Endothelial cell of umbilical vein (primary cell): ENCODE data around the gene GCAT. TPM values are rescaled to one million over a fixed set of nuclear protein-coding genes. Genes with fewer than 3 reads are reported as not detected.

Experiments
- BruUV-seq: library from RNA; stranded (reverse); fragments of 400-500 nt; replicated peaks from 2 replicates; lab custom pipeline; 2021; lab: Mats Ljungman, UMichigan
- CTCF ChIA-PET: fragments of 300-600, 350-600 bp; sonication (Branson Sonifier 250); formaldehyde crosslinking; loops from one replicate; lab custom pipeline; 2021; ENCODE audit warnings: antibody characterized with exemption, inconsistent platforms; lab: Charles Lee
- POLR2A ChIA-PET: fragments of 300-600, 350-600 bp; sonication (Branson Sonifier 250); formaldehyde crosslinking; loops from one replicate; lab custom pipeline; 2021; ENCODE audit warnings: antibody characterized with exemption, inconsistent platforms; lab: Charles Lee
- DNase-seq: peaks from one replicate; pipeline ENCODE4 v3.0.0-alpha.2; 2011; ENCODE audit warnings: low read depth, low spot score
- FAIRE-seq: peaks from 2 replicates; lab custom pipeline; 2011; peaks lifted over from hg19 to GRCh38; lab: Jason Lieb, UNC
- H2AFZ ChIP-seq: 2 replicates; pipeline ENCODE4 v1.6.0; 2012; ENCODE audit warnings: low read depth, low read length, control low read depth, inconsistent platforms
- H3K27ac ChIP-seq: 2 replicates; pipeline ENCODE4 v1.5.1; 2011; ENCODE audit warnings: low read depth, mild to moderate bottlenecking, control low read depth, low read length, moderate library complexity; ENCODE audit not compliant: insufficient read depth
- H3K27me3 ChIP-seq, 2 experiments: 2 replicates each; pipeline versions ENCODE4 v1.6.0 to v1.6.1; 2011; ENCODE audit warnings: low read length in 2 of 2, mixed read lengths in 1 of 2; ENCODE audit not compliant: control insufficient read depth in 2 of 2, insufficient read depth in 2 of 2
- H3K36me3 ChIP-seq, 2 experiments: 2 replicates in 1 of 2; 3 replicates in 1 of 2; pipeline ENCODE4 v1.5.1; 2011; ENCODE audit warnings: low read length in 2 of 2, mild to moderate bottlenecking in 1 of 2, moderate library complexity in 1 of 2; ENCODE audit not compliant: control insufficient read depth in 2 of 2, insufficient read depth in 2 of 2; ENCODE audit errors: extremely low read depth in 1 of 2
- H3K4me1 ChIP-seq: 3 replicates; pipeline ENCODE4 v1.5.1; 2011; ENCODE audit warnings: mild to moderate bottlenecking, low read length; ENCODE audit not compliant: control insufficient read depth, insufficient read depth; ENCODE audit errors: extremely low read depth
- H3K4me2 ChIP-seq: 2 replicates; pipeline ENCODE4 v1.6.1; 2011; ENCODE audit warnings: low read length, control low read depth, mixed read lengths; ENCODE audit not compliant: insufficient read depth
- H3K4me3 ChIP-seq, 3 experiments: fragments of 200-600 bp in 1 of 3; sonication (generic), shearing (Covaris generic) in 1 of 3; replicated peaks in 1 of 3; 2 replicates each; pipeline ENCODE4 v1.5.1; 2011 to 2016; ENCODE audit warnings: control low read depth in 3 of 3, low read length in 3 of 3, mild to moderate bottlenecking in 2 of 3, inconsistent platforms in 1 of 3, low read depth in 1 of 3, moderate library complexity in 1 of 3; ENCODE audit not compliant: insufficient read depth in 1 of 3
- H3K79me2 ChIP-seq: 2 replicates; pipeline ENCODE4 v1.6.0; 2012; ENCODE audit warnings: low read length, inconsistent platforms; ENCODE audit not compliant: control insufficient read depth, insufficient read depth
- H3K9ac ChIP-seq: replicated peaks from 2 replicates; pipeline ENCODE3; 2011; ENCODE audit warnings: low read length, control low read depth; ENCODE audit not compliant: insufficient read depth; ENCODE audit errors: extremely low read depth
- H3K9me1 ChIP-seq: replicated peaks from 3 replicates; pipeline ENCODE4 v1.6.0; 2011; ENCODE audit warnings: mild to moderate bottlenecking, low read length; ENCODE audit not compliant: control insufficient read depth, insufficient read depth; ENCODE audit errors: extremely low read depth
- H3K9me3 ChIP-seq: replicated peaks from 2 replicates; pipeline ENCODE4 v1.5.1; 2012; ENCODE audit warnings: low read length, inconsistent platforms; ENCODE audit not compliant: control insufficient read depth, insufficient read depth
- H4K20me1 ChIP-seq: replicated peaks from 2 replicates; pipeline ENCODE3; 2011; ENCODE audit warnings: mild to moderate bottlenecking, low read length; ENCODE audit not compliant: control insufficient read depth, insufficient read depth; ENCODE audit errors: extremely low read depth
- CTCF ChIP-seq, 2 donors: IDR thresholded peaks; 1 replicate in 1 of 2; 2 replicates in 1 of 2; pipeline ENCODE4 v1.5.1; 2011; ENCODE audit warnings: low read length in 2 of 2, mild to moderate bottlenecking in 2 of 2, moderate library complexity in 2 of 2, control low read depth in 1 of 2, inconsistent platforms in 1 of 2, low read depth in 1 of 2; ENCODE audit not compliant: insufficient read depth in 1 of 2; ENCODE audit errors: extremely low read depth in 1 of 2
- EZH2 ChIP-seq: IDR thresholded peaks from 2 replicates; pipeline ENCODE4 v1.6.1; 2012; ENCODE audit warnings: borderline replicate concordance, low read depth, mild to moderate bottlenecking, moderate library complexity, low read length, inconsistent platforms; ENCODE audit not compliant: severe bottlenecking
- FOS ChIP-seq: IDR thresholded peaks from 2 replicates; pipeline ENCODE4 v1.6.1; 2011; ENCODE audit warnings: mild to moderate bottlenecking, low read length, moderate library complexity, borderline replicate concordance; ENCODE audit not compliant: insufficient read depth
- GATA2 ChIP-seq: IDR thresholded peaks from 2 replicates; pipeline ENCODE4 v1.7.0; 2011; ENCODE audit warnings: low read depth, mild to moderate bottlenecking, moderate library complexity, mixed read lengths, low read length; ENCODE audit not compliant: insufficient read length, insufficient read depth
- JUN ChIP-seq: IDR thresholded peaks from 2 replicates; pipeline ENCODE4 v1.6.1; 2011; ENCODE audit warnings: borderline replicate concordance, low read depth; ENCODE audit not compliant: insufficient read length, insufficient read depth
- POLR2AphosphoS5 ChIP-seq: IDR thresholded peaks from 2 replicates; pipeline ENCODE4 v1.6.1; 2012; ENCODE audit warnings: low read depth, mild to moderate bottlenecking, control low read depth, low read length, moderate library complexity; ENCODE audit not compliant: insufficient read depth
- dilution Hi-C: fragments of 300-500 bp; cut with MboI; formaldehyde crosslinking; loops from one replicate; pipeline ENCODE4 v1.15.0; 2019; ENCODE audit warnings: low sequenced_read_pairs; ENCODE audit not compliant: extremely low pct_ligation_motif_present
- intact Hi-C: fragments of 100-400 bp; cut with micrococcal nuclease; formaldehyde crosslinking; loops from one replicate; pipeline ENCODE4 v1.10.0; 2022
- polyA plus RNA-seq, 4 experiments: library from polyadenylated mRNA; depleted of rRNA in 3 of 4; stranded (reverse) in 3 of 4; unstranded in 1 of 4; fragments of >200 nt; gene quantifications; 2 replicates each; pipeline versions ENCODE4 v1.2.1 to v1.2.3, GENCODE V29; 2011 to 2012; ENCODE audit warnings: missing spikeins in 1 of 4
- total RNA-seq: library from RNA; stranded (reverse); gene quantifications from 2 replicates; pipeline ENCODE4 v1.2.3, GENCODE V29; 2021
- TF ChIP-seq, protein P1 (sequence below): IDR thresholded peaks from 2 replicates; pipeline ENCODE4 v1.6.1; 2011; ENCODE audit not compliant: insufficient read depth, insufficient read length

The GCAT gene
- total and polyA plus RNA-seq, 2 donors (not counting 3 experiments of a cell fraction or from before 2014, with no cell fraction given): 19.7 TPM

GRCh38 chr22:37843741-37844089 is 36.0 kb downstream of the GCAT start:
- no peaks in the 10 kb centered on the region for H3K9me1 ChIP-seq
- no TSS peak for BruUV-seq
- H3K4me3 ChIP-seq: peak overlapping the region; percentile 52 to 91 (median 68)
- DNase-seq (no peak), FAIRE-seq (no peak)
- intact Hi-C loops: loop anchor here (1.0 kb wide), 1 partner anchor 20 kb away; no protein-coding TSS in a partner anchor
- peaks cover 12% of the 10 kb centered on the region for H3K4me1 ChIP-seq
- peak overlapping the region; percentile 93 for H3K4me2 ChIP-seq
- peaks cover 1 to 5% of the 10 kb centered on the region in 2 experiments for H3K36me3 ChIP-seq
- H2AFZ ChIP-seq: peak overlapping the region; percentile 58
- CTCF ChIA-PET: interaction anchor here (0.8 to 2.2 kb wide), 7 partner anchors 9 to 209 kb away, joined by 3 to 21 read pairs (median 3); no protein-coding TSS in a partner anchor
- POLR2A ChIA-PET: interaction anchor here (1.1 to 1.7 kb wide), 2 partner anchors 9 to 36 kb away, joined by 3 to 4 read pairs; no protein-coding TSS in a partner anchor
- H3K27me3 ChIP-seq: no peaks in the 10 kb centered on the region
- dilution Hi-C loops: no loop called here
- H3K79me2 ChIP-seq: peaks cover 24% of the 10 kb centered on the region
- no peak for TF ChIP-seq CTCF (IDR thresholded peaks at IDR 0.05; ENCODE audit: extremely low read depth in 1 of 2, insufficient read depth in 1 of 2, low read depth in 1 of 2, low read length in 2 of 2)
- TF ChIP-seq, protein P1, sequence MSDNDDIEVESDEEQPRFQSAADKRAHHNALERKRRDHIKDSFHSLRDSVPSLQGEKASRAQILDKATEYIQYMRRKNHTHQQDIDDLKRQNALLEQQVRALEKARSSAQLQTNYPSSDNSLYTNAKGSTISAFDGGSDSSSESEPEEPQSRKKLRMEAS: no peak
- no peak for TF ChIP-seq EZH2
- no peak for TF ChIP-seq JUN
- TF ChIP-seq FOS: no peak
- TF ChIP-seq GATA2: no peak
- TF ChIP-seq POLR2AphosphoS5: peak; percentile 2
- H3K27ac ChIP-seq: peak overlapping the region; percentile 19
- no peaks in the 10 kb centered on the region for H4K20me1 ChIP-seq
- H3K9me3 ChIP-seq: no peaks in the 10 kb centered on the region
- peak overlapping the region; percentile 58 for H3K9ac ChIP-seq
